ENCODE data around the gene IFNA21. TPM values are rescaled to one million over a fixed set of nuclear protein-coding genes. Genes with fewer than 3 reads are reported as not detected.

The IFNA21 gene
- not detected in 5 replicates for total RNA-seq (2022; extraction: Qiagen RNA extraction; ENCODE audit: low read depth)

DNA sequence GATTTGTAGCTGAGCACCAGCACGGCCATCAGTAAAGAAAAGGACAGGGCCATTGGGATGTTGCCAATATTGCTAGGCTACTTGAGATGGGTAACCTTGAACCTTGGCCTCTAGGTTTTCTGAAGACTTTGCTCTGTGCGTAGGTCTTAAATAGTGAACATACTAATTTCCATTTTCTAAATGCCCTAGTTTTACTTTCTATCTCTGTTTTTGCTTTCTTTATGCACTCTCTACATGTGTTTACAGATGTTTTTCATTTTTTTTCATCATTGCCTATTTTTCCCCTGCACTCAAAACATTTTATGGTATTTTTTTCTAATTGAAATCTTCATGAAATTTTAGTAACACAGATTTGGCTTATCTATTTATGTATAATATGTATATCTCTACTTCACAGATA, at the start of gene IFNA21:
Gene IFNA21, minus strand, starts transcription at position 101 of the 400 bp plus-strand sequence. Its CDS starts 48 bp downstream, at position 53.

DNA sequence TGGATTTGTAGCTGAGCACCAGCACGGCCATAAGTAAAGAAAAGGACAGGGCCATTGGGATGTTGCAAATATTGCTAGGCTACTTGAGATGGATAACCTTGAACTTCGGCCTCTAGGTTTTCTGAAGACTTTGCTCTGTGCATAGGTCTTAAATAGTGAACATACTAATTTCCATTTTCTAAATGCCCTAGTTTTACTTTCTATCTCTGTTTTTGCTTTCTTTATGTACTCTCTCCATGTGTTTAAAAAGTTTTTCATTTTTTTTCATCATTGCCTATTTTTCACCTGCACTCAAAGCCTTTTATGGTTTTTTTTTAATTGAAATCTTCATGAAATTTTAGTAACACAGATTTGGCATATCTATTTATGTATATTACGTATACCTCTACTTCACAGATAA, 40.6 kb upstream of the IFNA21 start, which contains the start of gene IFNA10:
Gene IFNA10, minus strand, starts transcription at position 101 of the 400 bp plus-strand sequence. Its CDS starts 46 bp downstream, at position 55.

DNA sequence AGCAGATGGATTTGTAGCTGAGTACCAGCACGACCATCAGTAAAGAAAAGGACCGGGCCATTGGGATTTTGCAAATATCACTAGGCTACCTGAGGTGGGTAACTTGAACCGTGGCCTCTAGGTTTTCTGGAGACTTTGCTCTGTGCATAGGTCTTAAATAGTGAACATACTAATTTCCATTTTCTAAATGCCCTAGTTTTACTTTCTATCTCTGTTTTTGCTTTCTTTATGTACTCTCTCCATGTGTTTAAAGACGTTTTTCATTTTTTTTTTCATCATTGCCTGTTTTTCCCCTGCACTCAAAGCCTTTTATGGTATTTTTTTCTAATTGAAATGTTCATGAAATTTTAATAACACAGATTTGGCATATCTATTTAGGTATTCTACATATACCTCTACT, 35.6 kb upstream of the IFNA21 start, which contains the start of gene IFNA7:
Gene IFNA7, minus strand, starts transcription at position 101 of the 400 bp plus-strand sequence. Its CDS starts 40 bp downstream, at position 61.

DNA sequence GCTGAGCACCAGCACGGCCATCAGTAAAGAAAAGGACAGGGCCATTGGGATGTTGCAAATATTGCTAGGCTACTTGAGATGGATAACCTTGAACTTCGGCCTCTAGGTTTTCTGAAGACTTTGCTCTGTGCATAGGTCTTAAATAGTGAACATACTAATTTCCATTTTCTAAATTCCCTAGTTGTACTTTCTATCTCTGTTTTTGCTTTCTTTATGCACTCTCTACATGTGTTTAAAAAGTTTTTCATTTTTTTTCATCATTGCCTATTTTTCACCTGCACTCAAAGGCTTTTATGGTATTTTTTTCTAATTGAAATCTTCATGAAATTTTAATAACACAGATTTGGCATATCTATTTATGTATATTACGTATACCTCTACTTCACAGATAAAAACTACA, 21.0 kb upstream of the IFNA21 start, which contains the start of gene IFNA4:
Gene IFNA4, minus strand, starts transcription at position 101 of the 400 bp plus-strand sequence. Its CDS starts 56 bp downstream, at position 45.

DNA sequence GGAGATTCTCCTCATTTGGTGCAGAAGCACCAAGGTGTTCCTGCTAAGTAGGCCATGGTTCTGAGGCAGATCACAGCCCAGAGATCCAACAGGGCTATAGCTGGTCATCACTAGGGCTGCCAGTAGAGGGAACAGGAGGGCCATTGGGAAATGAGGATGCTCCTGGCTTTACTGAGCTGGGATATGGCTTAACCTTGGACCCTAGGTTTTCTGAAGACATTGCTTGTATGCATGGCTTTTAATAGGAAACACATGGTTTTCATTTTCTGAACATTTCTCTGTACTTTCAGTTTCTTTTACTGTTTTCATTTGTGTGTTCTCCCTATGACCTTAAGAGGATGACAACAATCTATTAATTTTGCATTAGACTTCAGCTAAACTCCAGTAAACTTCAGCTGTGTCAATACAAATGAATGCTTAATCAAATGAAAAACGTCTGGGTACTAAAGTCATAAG, 25.0 kb downstream of the IFNA21 start, which contains the start of gene IFNW1:
Gene IFNW1, minus strand, starts transcription at position 406 of the 456 bp plus-strand sequence. Its CDS starts 262 bp downstream, at position 144.

Other genes starting within 250 kb of the IFNA21 start
- gene HACD4, start 135.0 kb downstream of the IFNA21 start, total RNA-seq (2022; extraction: Qiagen RNA extraction; ENCODE audit: low read depth), result 0.80 to 1.1 TPM (median 0.96 TPM) in 5 replicates
- not detected in 5 replicates for gene IFNB1, start 88.7 kb downstream of the IFNA21 start, total RNA-seq (2022; extraction: Qiagen RNA extraction; ENCODE audit: low read depth)
- not detected in 5 replicates for gene IFNW1, start 24.8 kb downstream of the IFNA21 start, total RNA-seq (2022; extraction: Qiagen RNA extraction; ENCODE audit: low read depth)
- gene IFNA4, start 20.9 kb upstream of the IFNA21 start, total RNA-seq (2022; extraction: Qiagen RNA extraction; ENCODE audit: low read depth), result not detected in 5 replicates
- gene IFNA7, start 35.5 kb upstream of the IFNA21 start, total RNA-seq (2022; extraction: Qiagen RNA extraction; ENCODE audit: low read depth), result not detected in 5 replicates
- gene IFNA10, start 40.5 kb upstream of the IFNA21 start, total RNA-seq (2022; extraction: Qiagen RNA extraction; ENCODE audit: low read depth), result not detected in 5 replicates
- not detected in 5 replicates for gene IFNA16, start 50.7 kb upstream of the IFNA21 start, total RNA-seq (2022; extraction: Qiagen RNA extraction; ENCODE audit: low read depth)
- not detected in 5 replicates for gene IFNA17, start 61.6 kb upstream of the IFNA21 start, total RNA-seq (2022; extraction: Qiagen RNA extraction; ENCODE audit: low read depth)
- gene IFNA14, start 73.3 kb upstream of the IFNA21 start, total RNA-seq (2022; extraction: Qiagen RNA extraction; ENCODE audit: low read depth), result not detected in 5 replicates
- gene IFNA5, start 138.7 kb upstream of the IFNA21 start, total RNA-seq (2022; extraction: Qiagen RNA extraction; ENCODE audit: low read depth), result not detected in 5 replicates
- gene KLHL9, start 168.7 kb upstream of the IFNA21 start, total RNA-seq (2022; extraction: Qiagen RNA extraction; ENCODE audit: low read depth), result 14.4 to 18.7 TPM (median 16.7 TPM) in 5 replicates
- gene IFNA6, start 184.2 kb upstream of the IFNA21 start, total RNA-seq (2022; extraction: Qiagen RNA extraction; ENCODE audit: low read depth), result not detected in 5 replicates
- not detected in 5 replicates for gene IFNA13, start 201.4 kb upstream of the IFNA21 start, total RNA-seq (2022; extraction: Qiagen RNA extraction; ENCODE audit: low read depth)
- gene IFNA2, start 218.7 kb upstream of the IFNA21 start, total RNA-seq (2022; extraction: Qiagen RNA extraction; ENCODE audit: low read depth), result not detected in 5 replicates
- gene IFNA8, start 242.5 kb upstream of the IFNA21 start, total RNA-seq (2022; extraction: Qiagen RNA extraction; ENCODE audit: low read depth), result not detected in 5 replicates

Data from A549 treated with CpdA at 1 μM for 4 hours (cell line).